ENCODE results near the gene PDXP. TPM values are rescaled to one million over a fixed set of nuclear protein-coding genes. Genes with fewer than 3 reads are reported as not detected.

PDXP gene
- polyA plus RNA-seq (2012; ENCODE audit: insufficient read length, low read depth) = 39.1 TPM

GRCh38 chr22:37658133-37659065 is at the start of gene PDXP:
PDXP (plus strand) TSS chr22:37658723; CDS start chr22:37658783, 60 bp downstream.
- TF ChIP-seq POLR2AphosphoS5 (IDR thresholded peaks at IDR 0.05; ENCODE audit: low read depth, low read length) = peak; percentile 69; the same call in 1 of the 2 replicates
- no peak for TF ChIP-seq REST (IDR thresholded peaks at IDR 0.05; ENCODE audit: insufficient read depth in 1 of 2, low read depth in 2 of 2, low read length in 2 of 2)

- no peak for TF ChIP-seq SIN3A (IDR thresholded peaks at IDR 0.05; ENCODE audit: borderline replicate concordance, insufficient read depth, low read length)
- TF ChIP-seq TAF1 (IDR thresholded peaks at IDR 0.05; ENCODE audit: borderline replicate concordance, insufficient read depth, low read length) = peak; percentile 52; the same call in 1 of the 2 replicates
Observed at GRCh38 chr22:37609240-37610152, 49.0 kb upstream of the PDXP start.

- TF ChIP-seq TAF1 (IDR thresholded peaks at IDR 0.05; ENCODE audit: borderline replicate concordance, insufficient read depth, low read length) = 0 out of 2 replicates have a peak, but pooled peaks have one; percentile 32
Observed at GRCh38 chr22:37610153-37610475, 48.4 kb upstream of the PDXP start.

DNA sequence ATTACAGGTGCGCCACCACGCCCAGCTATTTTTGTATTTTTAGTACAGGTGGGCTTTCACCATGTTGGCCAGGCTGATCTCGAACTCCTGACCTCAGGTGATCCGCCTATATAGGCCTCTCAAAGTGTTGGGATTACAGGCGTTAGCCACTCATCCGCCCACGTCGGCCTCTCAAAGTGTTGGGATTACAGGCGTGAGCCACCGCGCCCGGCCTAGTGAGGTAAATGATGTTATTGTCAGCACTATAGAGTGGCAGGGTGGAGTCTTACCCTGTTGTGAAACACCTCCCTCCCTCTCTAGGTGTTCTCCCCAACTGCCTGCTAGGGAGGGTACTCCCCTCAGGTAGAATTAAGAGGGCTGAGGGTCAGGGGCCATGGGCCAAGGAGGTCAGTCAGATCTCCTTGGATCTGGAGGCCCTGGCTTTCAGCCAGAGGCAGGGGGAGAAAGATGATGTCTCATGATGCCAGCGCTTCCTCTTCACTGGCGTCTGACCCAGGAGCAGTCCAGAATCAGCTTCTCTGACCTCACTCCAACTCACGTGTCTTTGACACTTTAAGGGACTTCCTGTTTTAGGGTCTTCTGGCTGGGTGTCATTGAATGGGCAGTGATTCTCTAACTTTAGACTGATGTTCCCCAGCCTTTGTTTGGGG is 47.9 kb upstream of the PDXP start:
- TF ChIP-seq TAF1 (IDR thresholded peaks at IDR 0.05; ENCODE audit: borderline replicate concordance, insufficient read depth, low read length) (no peak), REST (IDR thresholded peaks at IDR 0.05; ENCODE audit: insufficient read depth in 1 of 2, low read depth in 2 of 2, low read length in 2 of 2) (no peak), FOXP2 (optimal IDR thresholded peaks at IDR 0.05; ENCODE audit: borderline replicate concordance, extremely low read depth, extremely low read length, insufficient read depth) (no peak), POLR2AphosphoS5 (IDR thresholded peaks at IDR 0.05; ENCODE audit: low read depth, low read length) (no peak), SIN3A (IDR thresholded peaks at IDR 0.05; ENCODE audit: borderline replicate concordance, insufficient read depth, low read length) (no peak)

GRCh38 chr22:37611207-37611606 is 47.3 kb upstream of the PDXP start:
- TF ChIP-seq FOXP2 (optimal IDR thresholded peaks at IDR 0.05; ENCODE audit: borderline replicate concordance, extremely low read depth, extremely low read length, insufficient read depth) (no peak), REST (IDR thresholded peaks at IDR 0.05; ENCODE audit: insufficient read depth in 1 of 2, low read depth in 2 of 2, low read length in 2 of 2) (no peak), TAF1 (IDR thresholded peaks at IDR 0.05; ENCODE audit: borderline replicate concordance, insufficient read depth, low read length) (no peak), SIN3A (IDR thresholded peaks at IDR 0.05; ENCODE audit: borderline replicate concordance, insufficient read depth, low read length) (no peak), POLR2AphosphoS5 (IDR thresholded peaks at IDR 0.05; ENCODE audit: low read depth, low read length) (no peak)

Measured in PFSK-1 (cell line).